ENCODE measurements around the gene RBFOX1. TPM values are rescaled to one million over a fixed set of nuclear protein-coding genes. Genes with fewer than 3 reads are reported as not detected.

RBFOX1 gene
- not detected in 5 replicates for total RNA-seq (2022; extraction: Qiagen RNA extraction; ENCODE audit: low read depth)

GRCh38 chr16:7332611-7333010 lies at the start of gene RBFOX1:
TSS of gene RBFOX1 (plus strand) at chr16:7332845.

